GM21528 (cell line): ENCODE results near the gene GTF2F1.
"Not testable (repeated sequence)": the region's sequence is repeated elsewhere in the genome, so short reads cannot be mapped to it uniquely, and the experiment has no call there.

Experiments used
- ATAC-seq: cut with Tn5 transposase; IDR thresholded peaks from one replicate; pipeline ENCODE4 v1.9.1; 2021; ENCODE audit warnings: mild to moderate bottlenecking, moderate library complexity; ENCODE audit not compliant: unreplicated experiment, low FRiP score

GTF2F1 gene

GRCh38 chr19:6360445-6360844 lies 32.5 kb downstream of the GTF2F1 start:
- not testable (repeated sequence) for ATAC-seq

GRCh38 chr19:6359568-6360341 lies 33.2 kb downstream of the GTF2F1 start:
- ATAC-seq: no peak

DNA sequence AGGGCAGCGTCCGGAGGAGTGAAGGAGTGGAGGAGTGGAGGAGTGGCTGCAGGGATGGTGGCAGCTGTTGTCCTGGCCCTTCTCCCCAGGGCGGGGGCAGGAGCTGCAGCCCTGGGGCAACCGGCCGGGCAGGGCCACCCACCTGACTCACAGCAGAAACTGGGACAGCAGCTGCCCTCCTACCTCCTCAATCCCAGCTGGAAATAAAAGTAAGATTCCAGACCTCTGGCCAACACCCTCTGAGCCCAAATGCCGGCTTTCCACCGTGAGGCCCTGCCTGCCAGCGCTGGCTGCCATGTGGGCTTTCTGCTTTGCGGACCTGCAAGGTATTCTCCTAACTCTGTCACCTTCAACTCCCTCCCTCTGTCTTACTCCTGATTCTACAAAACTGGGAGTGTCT lies 35.0 kb downstream of the GTF2F1 start:
- no peak for ATAC-seq

DNA sequence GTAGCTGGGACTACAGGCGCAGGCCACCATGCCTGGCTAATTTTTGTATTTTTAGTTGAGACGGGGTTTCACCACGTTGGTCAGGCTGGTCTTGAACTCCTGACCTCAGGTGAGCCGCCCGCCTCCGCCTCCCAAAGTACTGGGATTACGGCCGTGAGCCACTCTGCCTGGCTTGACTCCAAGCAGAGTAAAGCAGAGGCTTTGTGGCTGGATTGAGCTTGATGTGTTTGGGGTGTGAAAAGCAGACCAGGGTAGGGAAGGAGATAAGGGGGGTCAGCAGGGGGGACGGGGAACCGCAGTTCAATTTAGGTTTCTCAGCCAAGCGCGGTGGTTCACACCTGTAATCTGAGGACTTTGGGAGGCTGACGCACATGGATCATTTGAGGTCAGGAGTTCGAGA lies 35.8 kb downstream of the GTF2F1 start:
- no peak for ATAC-seq

- ATAC-seq: not testable (repeated sequence)
These were observed 37.5 kb downstream of the GTF2F1 start for GRCh38 chr19:6355321-6356040.

- no peak for ATAC-seq
These were observed 38.8 kb downstream of the GTF2F1 start for GRCh38 chr19:6354098-6354674.

- ATAC-seq: no peak
These were observed 40.4 kb downstream of the GTF2F1 start for GRCh38 chr19:6352381-6353165.

GRCh38 chr19:6350688-6351087 lies 42.3 kb downstream of the GTF2F1 start:
- ATAC-seq: no peak

DNA sequence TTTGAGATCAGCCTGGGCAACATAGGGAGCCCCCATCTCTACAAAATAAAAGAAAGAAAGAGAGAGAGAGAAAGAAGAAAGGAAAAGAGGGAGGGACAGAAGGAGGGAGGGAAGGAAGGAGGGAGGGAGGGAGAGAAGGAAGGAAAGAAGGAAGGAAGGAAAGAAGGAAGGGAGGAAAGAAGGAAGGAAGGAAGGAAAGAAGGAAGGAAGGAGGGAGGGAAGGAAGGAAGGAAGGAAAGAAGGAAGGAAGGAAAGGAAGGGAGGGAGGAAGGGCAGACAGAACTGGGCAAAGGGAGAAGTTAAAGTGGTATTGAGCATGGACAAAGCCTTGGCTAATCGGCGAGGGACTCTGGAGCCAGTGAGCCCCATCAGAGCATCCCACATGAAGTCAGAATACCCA lies 43.7 kb downstream of the GTF2F1 start:
- not testable (repeated sequence) for ATAC-seq

DNA sequence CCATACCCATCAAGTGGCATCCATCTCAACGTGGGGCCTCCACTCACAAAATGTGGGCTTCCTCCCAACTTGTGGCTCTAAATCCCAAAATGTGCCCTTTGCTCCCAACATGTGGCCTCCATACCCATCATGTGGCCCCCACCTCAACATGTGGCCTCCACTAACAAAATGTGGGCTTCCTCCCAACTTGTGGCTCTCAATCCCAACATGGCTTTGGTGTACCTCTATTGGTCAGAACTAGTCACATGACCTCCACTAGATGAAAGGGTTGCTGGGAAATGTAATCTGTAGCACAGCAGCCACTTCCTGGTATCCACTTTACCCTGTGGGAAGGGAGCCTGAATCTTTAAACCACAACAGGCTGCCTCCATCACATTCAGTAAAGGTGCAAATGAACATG lies 49.5 kb downstream of the GTF2F1 start:
- ATAC-seq: no peak

DNA sequence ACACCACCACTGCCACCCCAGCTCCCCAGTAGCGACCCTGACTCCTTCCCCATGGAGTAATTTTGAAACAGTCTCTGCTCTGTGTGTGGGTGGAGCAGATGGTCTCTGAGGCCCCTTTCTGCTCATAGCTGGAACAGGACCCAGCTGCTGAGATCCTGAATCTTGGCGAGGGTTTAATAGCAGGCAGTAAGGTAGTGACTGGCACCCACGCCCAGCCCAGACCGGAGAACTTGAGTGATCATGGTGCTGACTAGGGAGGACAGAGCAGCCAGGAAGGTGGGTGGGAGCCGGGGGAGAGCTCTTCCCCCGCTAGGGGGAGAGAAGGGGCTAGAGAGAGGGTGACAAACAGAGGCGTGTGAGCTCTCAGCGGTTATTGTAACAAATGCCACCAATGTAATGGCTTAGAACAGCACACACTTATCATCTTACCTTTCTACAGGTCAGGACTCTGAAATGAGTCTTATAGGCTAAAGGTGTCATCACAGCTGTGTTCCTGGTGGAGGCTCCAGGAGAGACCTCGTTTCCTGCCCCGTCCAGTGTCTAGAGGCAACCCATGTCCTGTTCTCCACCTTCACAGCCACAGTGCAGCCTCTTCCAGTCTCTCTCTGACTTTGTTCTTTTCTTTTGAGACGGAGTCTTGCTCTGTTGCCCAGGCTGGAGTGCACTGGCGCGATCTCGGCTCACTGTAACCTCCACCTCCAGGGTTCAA lies 52.3 kb downstream of the GTF2F1 start:
- ATAC-seq: no peak

DNA sequence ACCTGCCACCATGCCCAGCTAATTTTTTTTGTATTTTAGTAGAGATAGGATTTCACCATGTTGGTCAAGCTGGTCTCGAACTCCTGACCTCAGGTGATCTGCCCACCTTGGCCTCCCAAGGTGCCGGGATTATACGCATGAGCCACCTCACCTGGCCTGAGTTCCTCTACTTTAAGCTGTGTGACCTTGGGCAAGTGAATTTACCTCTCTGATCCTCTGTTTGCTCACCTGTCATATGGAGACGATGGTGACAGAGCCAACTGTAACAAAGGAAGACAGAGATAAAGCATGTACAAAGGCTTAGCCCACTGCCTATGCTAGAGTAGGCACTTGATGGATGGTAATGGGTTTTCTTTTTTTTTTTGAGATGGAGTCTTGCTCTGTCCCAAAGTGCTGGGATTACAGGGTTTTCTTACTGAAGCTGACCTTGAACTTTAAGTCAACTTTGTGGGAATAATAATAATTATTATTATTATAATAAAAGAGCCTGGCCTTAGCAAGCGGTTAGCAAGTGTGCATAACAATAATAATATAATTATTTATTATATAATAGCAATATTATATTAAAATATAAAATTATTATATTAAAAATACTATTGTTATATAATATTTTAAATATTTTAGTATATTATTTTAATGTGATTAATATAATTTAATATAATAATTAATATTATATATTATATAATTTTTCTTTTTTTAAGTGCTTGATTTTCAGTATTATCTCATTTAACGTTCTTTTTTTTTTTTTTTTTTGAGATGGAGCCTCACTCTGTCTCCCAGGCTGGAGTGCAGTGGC lies 58.3 kb downstream of the GTF2F1 start:
- no peak for ATAC-seq

DNA sequence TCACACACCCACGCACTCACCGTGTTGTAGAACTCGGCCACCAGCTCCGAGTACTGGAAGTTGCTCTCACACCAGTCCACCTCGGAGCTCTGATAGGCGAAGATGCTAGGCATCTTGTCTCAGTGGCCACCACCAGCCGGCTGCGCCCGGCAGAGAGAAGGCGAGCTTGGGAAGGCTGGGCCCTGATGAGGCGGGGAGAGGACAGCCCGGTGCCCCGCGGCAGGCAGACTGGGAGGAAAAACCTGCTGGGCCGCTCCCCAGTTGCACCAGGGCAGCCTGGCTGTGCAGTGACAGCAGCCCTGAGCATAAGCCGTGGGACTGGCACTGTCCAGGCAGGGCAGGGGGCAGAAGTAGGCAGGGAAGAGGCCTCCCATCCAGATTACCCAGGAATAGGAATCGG lies 59.5 kb downstream of the GTF2F1 start, which contains the start of gene ACER1:
Gene ACER1, minus strand, starts transcription at position 174 of the 400 bp plus-strand sequence. Its CDS starts 61 bp downstream, at position 113.
- ATAC-seq: no peak
